Sigmoid colon (tissue), 7 donors: ENCODE results near the gene ADCY3. TPM values are rescaled to one million over a fixed set of nuclear protein-coding genes. Genes with fewer than 3 reads are reported as not detected.

Source experiments
- DNase-seq: peaks from one replicate; pipeline ENCODE4 v3.0.0-alpha.2; 2019
- H3K27ac ChIP-seq, 4 donors: fragments of 200-600 bp; sonication (generic); one replicate each; pipeline ENCODE4 v1.5.1; 2016 to 2019; ENCODE audit warnings: mild to moderate bottlenecking in 1 of 4
- H3K27me3 ChIP-seq, 3 donors: fragments of 200-600 bp; sonication (generic); one replicate each; pipeline ENCODE4 v1.5.1; 2019; ENCODE audit warnings: mild to moderate bottlenecking in 1 of 3
- H3K36me3 ChIP-seq, 4 donors: fragments of 200-600 bp; sonication (generic); one replicate each; pipeline ENCODE4 v1.5.1; 2016 to 2019
- H3K4me1 ChIP-seq, 4 donors: fragments of 200-600 bp; sonication (generic); one replicate each; pipeline ENCODE4 v1.5.1; 2017 to 2019
- H3K4me3 ChIP-seq, 4 donors: fragments of 200-600 bp; sonication (generic); one replicate each; pipeline ENCODE4 v1.5.1; 2017 to 2019; ENCODE audit warnings: mild to moderate bottlenecking in 2 of 4, moderate library complexity in 1 of 4
- H3K9me3 ChIP-seq, 4 donors: fragments of 200-600 bp in 3 of 4; sonication (generic) in 3 of 4; one replicate each; pipeline versions ENCODE4 v1.5.1 to v1.6.1; 2013 to 2019
- EP300 ChIP-seq, 4 donors: sonication (generic); formaldehyde crosslinking; IDR thresholded peaks; one replicate each; pipeline ENCODE4 v1.6.1; 2017; ENCODE audit warnings: antibody characterized with exemption in 4 of 4
- POLR2A ChIP-seq, 2 donors: fragments of 450-650 bp; IDR thresholded peaks; one replicate each; pipeline ENCODE4 v1.6.1; 2016; ENCODE audit warnings: antibody characterized with exemption in 2 of 2, mild to moderate bottlenecking in 2 of 2, moderate library complexity in 2 of 2
- POLR2AphosphoS5 ChIP-seq, 4 donors: sonication (generic); formaldehyde crosslinking; IDR thresholded peaks; one replicate each; pipeline ENCODE4 v1.6.1; 2017; ENCODE audit warnings: antibody characterized with exemption in 4 of 4
- WGBS, 2 donors: extraction: QIAGEN DNeasy Blood & Tissue Kit; methylation state at CpG; one replicate each; pipeline ENCODE4 v1.1.7; 2013; 5-methylcytosine and 5-hydroxymethylcytosine counted together
- intact Hi-C: fragments of 100-400 bp; cut with DNase I; formaldehyde crosslinking; loops from one replicate; pipeline ENCODE4 v1.15.1; 2023
- polyA plus RNA-seq, 3 donors: library from polyadenylated mRNA; stranded (reverse); fragments of 200-250 nt; gene quantifications; one replicate each; pipeline ENCODE4 v1.2.3, GENCODE V29; 2013
- total RNA-seq, 4 donors: library from RNA; depleted of rRNA; stranded (reverse); fragments of >200 nt; gene quantifications; one replicate each; pipeline ENCODE4 v1.1.0, GENCODE V29; 2016
- TF ChIP-seq, protein P1 (sequence below), 4 experiments: fragments of 450-650 bp in 3 of 4; fragments of 200-600 bp in 1 of 4; IDR thresholded peaks; one replicate each; pipeline ENCODE4 v1.5.1; 2016 to 2019; ENCODE audit warnings: antibody characterized with exemption in 4 of 4, mild to moderate bottlenecking in 3 of 4, moderate library complexity in 2 of 4
- donor health status: healthy with polysubstance abuse.
- donor health status: Bipolar disorder and iron deficiency.
- donor health status: healthy.

Gene ADCY3
- total and polyA plus RNA-seq, 7 donors = 3.5 to 43.8 (median 17.5) TPM

DNA sequence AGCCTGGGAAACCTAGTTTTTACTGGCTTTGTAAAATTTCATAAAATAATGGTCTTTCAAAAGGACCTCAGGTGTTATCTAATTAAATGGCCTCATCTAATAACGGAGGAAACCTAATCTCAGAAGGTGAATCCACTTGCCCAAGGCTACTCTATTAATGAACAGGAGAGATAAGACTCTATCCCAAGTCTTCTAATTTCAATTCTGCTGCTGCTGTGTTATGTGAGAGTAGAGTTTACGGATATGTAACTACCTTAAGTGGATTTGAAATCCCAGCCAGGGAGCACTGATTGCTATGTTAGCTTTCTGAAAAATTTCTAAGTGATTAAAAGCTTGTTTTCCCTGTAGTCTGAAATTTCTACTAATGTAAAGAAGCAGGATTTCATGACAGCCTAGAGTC, 17.2 kb upstream of the ADCY3 start:
- no peak overlapping the region for H3K27ac ChIP-seq
- no peaks in the 10 kb centered on the region for H3K4me1 ChIP-seq
- H3K9me3 ChIP-seq = no peaks in the 10 kb centered on the region
- intact Hi-C loops = no loop called here
- H3K4me3 ChIP-seq = no peak overlapping the region
- no peak for TF ChIP-seq POLR2AphosphoS5 (IDR thresholded peaks at IDR 0.05)
- TF ChIP-seq, protein P1, sequence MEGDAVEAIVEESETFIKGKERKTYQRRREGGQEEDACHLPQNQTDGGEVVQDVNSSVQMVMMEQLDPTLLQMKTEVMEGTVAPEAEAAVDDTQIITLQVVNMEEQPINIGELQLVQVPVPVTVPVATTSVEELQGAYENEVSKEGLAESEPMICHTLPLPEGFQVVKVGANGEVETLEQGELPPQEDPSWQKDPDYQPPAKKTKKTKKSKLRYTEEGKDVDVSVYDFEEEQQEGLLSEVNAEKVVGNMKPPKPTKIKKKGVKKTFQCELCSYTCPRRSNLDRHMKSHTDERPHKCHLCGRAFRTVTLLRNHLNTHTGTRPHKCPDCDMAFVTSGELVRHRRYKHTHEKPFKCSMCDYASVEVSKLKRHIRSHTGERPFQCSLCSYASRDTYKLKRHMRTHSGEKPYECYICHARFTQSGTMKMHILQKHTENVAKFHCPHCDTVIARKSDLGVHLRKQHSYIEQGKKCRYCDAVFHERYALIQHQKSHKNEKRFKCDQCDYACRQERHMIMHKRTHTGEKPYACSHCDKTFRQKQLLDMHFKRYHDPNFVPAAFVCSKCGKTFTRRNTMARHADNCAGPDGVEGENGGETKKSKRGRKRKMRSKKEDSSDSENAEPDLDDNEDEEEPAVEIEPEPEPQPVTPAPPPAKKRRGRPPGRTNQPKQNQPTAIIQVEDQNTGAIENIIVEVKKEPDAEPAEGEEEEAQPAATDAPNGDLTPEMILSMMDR (IDR thresholded peaks at IDR 0.05) = no peak
- no peak for TF ChIP-seq POLR2A (IDR thresholded peaks at IDR 0.05)
- TF ChIP-seq EP300 (IDR thresholded peaks at IDR 0.05) = no peak
- 84 to 85% methylated on average over 2 of the region's 2 CpGs for WGBS, 2 donors
- DNase-seq = no peak
- H3K36me3 ChIP-seq = no peaks in the 10 kb centered on the region
- peaks cover 0 to 5% (median 0%) of the 10 kb centered on the region in 3 donors for H3K27me3 ChIP-seq

DNA sequence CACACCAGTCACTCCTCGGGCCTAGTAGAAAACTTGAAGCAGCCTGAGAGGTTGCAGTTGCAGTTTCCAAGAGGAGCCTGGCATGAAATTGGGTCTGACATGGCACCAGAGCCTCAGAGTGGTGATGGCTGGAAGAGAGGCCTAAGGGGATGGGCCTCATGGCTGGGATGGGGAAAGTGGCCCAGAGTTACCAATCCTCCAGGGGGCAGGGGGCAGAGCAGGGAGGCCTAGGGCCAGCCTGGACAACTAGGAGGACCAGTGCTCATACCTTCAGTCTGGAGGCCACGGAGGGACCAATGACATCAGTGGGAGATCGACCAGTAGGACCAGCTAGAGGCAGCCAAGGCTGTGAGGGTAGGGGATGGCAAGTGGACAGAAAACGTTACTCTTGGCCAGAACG, 15.1 kb upstream of the ADCY3 start:
- DNase-seq = no peak
- no peak overlapping the region for H3K4me3 ChIP-seq
- WGBS, 2 donors = 93 to 95% methylated on average over 5 of the region's 5 CpGs
- intact Hi-C loops = no loop called here
- no peaks in the 10 kb centered on the region for H3K4me1 ChIP-seq
- no peak overlapping the region for H3K27ac ChIP-seq
- H3K9me3 ChIP-seq = no peaks in the 10 kb centered on the region
- H3K27me3 ChIP-seq = peaks cover 0 to 5% (median 0%) of the 10 kb centered on the region in 3 donors
- no peaks in the 10 kb centered on the region for H3K36me3 ChIP-seq
- TF ChIP-seq EP300 (IDR thresholded peaks at IDR 0.05) (no peak), POLR2A (IDR thresholded peaks at IDR 0.05) (no peak), POLR2AphosphoS5 (IDR thresholded peaks at IDR 0.05) (no peak)
- TF ChIP-seq, protein P1 (IDR thresholded peaks at IDR 0.05) = no peak

DNA sequence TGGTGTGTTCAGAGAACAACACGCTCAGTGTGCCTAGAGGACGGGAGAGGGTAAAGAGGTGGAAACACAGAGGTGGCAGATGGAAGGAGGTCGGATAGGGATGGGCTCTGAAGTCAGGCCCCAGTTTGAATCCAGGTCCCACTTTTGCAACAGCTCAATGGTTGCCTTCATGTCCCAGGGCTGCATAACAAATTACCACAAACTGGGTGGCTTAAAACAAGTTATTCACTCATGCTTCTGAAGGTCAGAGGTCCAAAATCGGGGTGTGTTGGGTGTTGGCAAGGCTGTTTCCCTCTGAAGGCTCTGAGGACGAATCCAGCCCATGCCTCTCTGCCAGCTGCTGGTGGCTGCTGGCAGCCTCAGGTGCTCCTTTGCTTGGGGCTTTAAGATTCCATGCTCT, 12.7 kb upstream of the ADCY3 start:
- no peak overlapping the region for H3K27ac ChIP-seq
- DNase-seq = no peak
- H3K4me1 ChIP-seq = no peaks in the 10 kb centered on the region
- H3K36me3 ChIP-seq = no peaks in the 10 kb centered on the region
- TF ChIP-seq EP300 (IDR thresholded peaks at IDR 0.05) (no peak), POLR2AphosphoS5 (IDR thresholded peaks at IDR 0.05) (no peak), POLR2A (IDR thresholded peaks at IDR 0.05) (no peak)
- TF ChIP-seq, protein P1 (IDR thresholded peaks at IDR 0.05) = no peak
- H3K9me3 ChIP-seq = no peaks in the 10 kb centered on the region
- H3K4me3 ChIP-seq = no peak overlapping the region
- intact Hi-C loops = no loop called here
- 77 to 88% methylated on average over 5 of the region's 5 CpGs for WGBS, 2 donors
- peaks cover 0 to 5% (median 0%) of the 10 kb centered on the region in 3 donors for H3K27me3 ChIP-seq

DNA sequence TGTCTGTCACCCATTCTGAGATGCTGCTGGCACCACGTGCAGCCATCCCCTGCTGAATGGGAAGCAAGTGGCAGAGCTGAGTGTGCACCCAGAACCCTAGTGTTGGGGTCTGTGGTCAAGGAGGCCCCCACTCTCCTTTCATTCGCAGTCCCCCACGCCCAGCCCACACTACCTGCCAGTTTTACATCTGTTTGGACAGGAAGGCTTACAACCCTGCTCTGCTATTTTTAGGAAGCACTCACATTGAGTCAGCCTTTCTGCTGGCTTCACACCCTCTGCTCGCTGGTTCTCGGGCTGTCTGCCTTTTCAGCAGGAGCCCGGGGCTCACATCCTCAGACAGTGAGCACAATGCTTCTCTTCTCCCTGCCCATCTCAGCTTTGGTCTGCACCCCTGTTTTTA, 10.7 kb upstream of the ADCY3 start:
- no peak overlapping the region for H3K27ac ChIP-seq
- H3K4me3 ChIP-seq = no peak overlapping the region
- 39 to 77% methylated on average over 6 of the region's 6 CpGs for WGBS, 2 donors
- intact Hi-C loops = no loop called here
- H3K4me1 ChIP-seq = peaks cover 0 to 12% (median 12%) of the 10 kb centered on the region in 4 donors
- TF ChIP-seq EP300 (IDR thresholded peaks at IDR 0.05) (no peak), POLR2A (IDR thresholded peaks at IDR 0.05) (no peak), POLR2AphosphoS5 (IDR thresholded peaks at IDR 0.05) (no peak)
- TF ChIP-seq, protein P1 (IDR thresholded peaks at IDR 0.05) = no peak
- no peak for DNase-seq
- H3K9me3 ChIP-seq = no peaks in the 10 kb centered on the region
- no peaks in the 10 kb centered on the region for H3K36me3 ChIP-seq
- H3K27me3 ChIP-seq = peaks cover 0 to under 1% (median 0%) of the 10 kb centered on the region in 3 donors

DNA sequence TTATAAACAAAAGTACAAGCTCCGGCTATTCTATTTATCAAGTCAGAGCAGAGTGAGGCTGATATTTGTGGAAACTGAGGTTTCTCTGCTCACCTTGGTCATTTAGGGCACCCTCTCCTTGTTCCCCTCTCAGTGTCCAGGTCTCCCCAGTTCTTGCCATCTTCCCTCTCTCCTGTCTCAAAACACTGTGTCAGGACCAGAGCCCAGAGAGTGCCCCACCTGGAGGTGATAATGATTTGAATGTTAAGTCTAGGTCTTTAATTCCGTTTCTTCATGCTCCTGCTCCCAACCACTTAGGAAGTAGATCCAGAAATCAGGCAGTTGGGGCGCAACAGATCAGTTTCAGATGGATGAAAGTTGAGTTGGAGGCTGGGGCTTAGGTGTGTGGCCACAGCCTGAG, 9.2 kb upstream of the ADCY3 start:
- Histone ChIP-seq H3K9me3 (no peaks in the 10 kb centered on the region), H3K4me3 (no peak overlapping the region), H3K27me3 (no peaks in the 10 kb centered on the region), H3K4me1 (peaks cover 0 to 12% (median 12%) of the 10 kb centered on the region in 4 donors), H3K36me3 (no peaks in the 10 kb centered on the region), H3K27ac (no peak overlapping the region)
- WGBS, 2 donors = 85 to 91% methylated on average over 3 of the region's 3 CpGs
- TF ChIP-seq POLR2A (IDR thresholded peaks at IDR 0.05) = no peak
- TF ChIP-seq EP300 (IDR thresholded peaks at IDR 0.05) = no peak
- TF ChIP-seq, protein P1 (IDR thresholded peaks at IDR 0.05) = no peak
- no peak for TF ChIP-seq POLR2AphosphoS5 (IDR thresholded peaks at IDR 0.05)
- no peak for DNase-seq
- intact Hi-C loops = no loop called here
